ENCODE measurements around the gene ATF4. TPM values are rescaled to one million over a fixed set of nuclear protein-coding genes. Genes with fewer than 3 reads are reported as not detected.

The ATF4 gene
- total and polyA plus RNA-seq, 2 of the 13 experiments (the other 11 are each of a cell fraction or from before 2014, with no cell fraction given) = 486 to 1,297 TPM

DNA sequence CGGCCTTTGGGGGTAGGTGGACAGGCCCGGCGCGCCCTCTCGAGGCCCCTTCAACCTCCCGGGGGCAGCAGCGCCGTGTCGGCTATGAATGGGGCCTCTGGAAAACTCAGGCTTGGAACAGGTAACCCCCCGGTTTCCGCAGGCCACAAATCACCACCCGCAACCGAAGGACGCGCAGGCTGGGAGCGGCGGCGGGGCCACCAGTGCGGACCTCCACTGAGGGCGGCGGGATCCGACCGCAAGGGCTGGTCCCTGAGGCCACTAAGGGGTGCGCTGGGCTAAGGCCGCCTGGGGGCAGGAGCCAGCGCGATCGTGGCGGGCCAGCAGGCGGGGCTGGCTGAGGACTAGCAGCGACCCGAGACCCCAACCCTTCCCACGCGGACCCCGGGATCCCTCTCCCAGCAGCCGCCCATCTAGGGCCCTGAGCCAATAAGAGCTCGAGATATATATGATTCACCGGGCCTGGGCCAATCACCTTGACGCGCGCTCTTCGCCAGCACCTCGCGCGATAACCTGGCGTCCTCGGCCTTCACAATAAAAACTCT, 609 bp upstream of the ATF4 start (continued):
- TF ChIP-seq MXD4 (CRISPR knock-in tag; IDR thresholded peaks at IDR 0.05) (no peak), PRMT3 (CRISPR knock-in tag; IDR thresholded peaks at IDR 0.05; ENCODE audit: borderline replicate concordance, low read depth) (no peak), SMAD3 (CRISPR knock-in tag; IDR thresholded peaks at IDR 0.05) (no peak), FOXK2 (IDR thresholded peaks at IDR 0.05) (no peak), TCF7 (IDR thresholded peaks at IDR 0.05; ENCODE audit: low read depth) (no peak), ZNF703 (CRISPR knock-in tag; IDR thresholded peaks at IDR 0.05; ENCODE audit: borderline replicate concordance) (no peak), SYNCRIP (IDR thresholded peaks at IDR 0.05; ENCODE audit: insufficient read depth, low read depth, low read length) (no peak), POLR2AphosphoS5 (IDR thresholded peaks at IDR 0.05; ENCODE audit: low read depth, low read length) (peak; percentile 82), ZFP90 (CRISPR knock-in tag; IDR thresholded peaks at IDR 0.05; ENCODE audit: borderline replicate concordance) (no peak), SMARCE1 (IDR thresholded peaks at IDR 0.05; ENCODE audit: borderline replicate concordance) (no peak), ZSCAN22 (CRISPR knock-in tag; IDR thresholded peaks at IDR 0.05) (no peak), ZNF558 (CRISPR knock-in tag; IDR thresholded peaks at IDR 0.05; ENCODE audit: borderline replicate concordance) (no peak), ATF7 (IDR thresholded peaks at IDR 0.05) (no peak), ATF7 (CRISPR knock-in tag; IDR thresholded peaks at IDR 0.05) (no peak), ZBTB3 (CRISPR knock-in tag; IDR thresholded peaks at IDR 0.05; ENCODE audit: borderline replicate concordance, low read depth) (0 out of 2 replicates have a peak, but pooled peaks have one; percentile 7), TMF1 (CRISPR knock-in tag; IDR thresholded peaks at IDR 0.05; ENCODE audit: low read depth) (peak; percentile 80; the same call in 1 of the 2 replicates), PCBP1 (IDR thresholded peaks at IDR 0.05; ENCODE audit: borderline replicate concordance, low read depth, low read length) (no peak), ZNF317 (CRISPR knock-in tag; IDR thresholded peaks at IDR 0.05) (peak; percentile 72)
- TF ChIP-seq, protein P1, sequence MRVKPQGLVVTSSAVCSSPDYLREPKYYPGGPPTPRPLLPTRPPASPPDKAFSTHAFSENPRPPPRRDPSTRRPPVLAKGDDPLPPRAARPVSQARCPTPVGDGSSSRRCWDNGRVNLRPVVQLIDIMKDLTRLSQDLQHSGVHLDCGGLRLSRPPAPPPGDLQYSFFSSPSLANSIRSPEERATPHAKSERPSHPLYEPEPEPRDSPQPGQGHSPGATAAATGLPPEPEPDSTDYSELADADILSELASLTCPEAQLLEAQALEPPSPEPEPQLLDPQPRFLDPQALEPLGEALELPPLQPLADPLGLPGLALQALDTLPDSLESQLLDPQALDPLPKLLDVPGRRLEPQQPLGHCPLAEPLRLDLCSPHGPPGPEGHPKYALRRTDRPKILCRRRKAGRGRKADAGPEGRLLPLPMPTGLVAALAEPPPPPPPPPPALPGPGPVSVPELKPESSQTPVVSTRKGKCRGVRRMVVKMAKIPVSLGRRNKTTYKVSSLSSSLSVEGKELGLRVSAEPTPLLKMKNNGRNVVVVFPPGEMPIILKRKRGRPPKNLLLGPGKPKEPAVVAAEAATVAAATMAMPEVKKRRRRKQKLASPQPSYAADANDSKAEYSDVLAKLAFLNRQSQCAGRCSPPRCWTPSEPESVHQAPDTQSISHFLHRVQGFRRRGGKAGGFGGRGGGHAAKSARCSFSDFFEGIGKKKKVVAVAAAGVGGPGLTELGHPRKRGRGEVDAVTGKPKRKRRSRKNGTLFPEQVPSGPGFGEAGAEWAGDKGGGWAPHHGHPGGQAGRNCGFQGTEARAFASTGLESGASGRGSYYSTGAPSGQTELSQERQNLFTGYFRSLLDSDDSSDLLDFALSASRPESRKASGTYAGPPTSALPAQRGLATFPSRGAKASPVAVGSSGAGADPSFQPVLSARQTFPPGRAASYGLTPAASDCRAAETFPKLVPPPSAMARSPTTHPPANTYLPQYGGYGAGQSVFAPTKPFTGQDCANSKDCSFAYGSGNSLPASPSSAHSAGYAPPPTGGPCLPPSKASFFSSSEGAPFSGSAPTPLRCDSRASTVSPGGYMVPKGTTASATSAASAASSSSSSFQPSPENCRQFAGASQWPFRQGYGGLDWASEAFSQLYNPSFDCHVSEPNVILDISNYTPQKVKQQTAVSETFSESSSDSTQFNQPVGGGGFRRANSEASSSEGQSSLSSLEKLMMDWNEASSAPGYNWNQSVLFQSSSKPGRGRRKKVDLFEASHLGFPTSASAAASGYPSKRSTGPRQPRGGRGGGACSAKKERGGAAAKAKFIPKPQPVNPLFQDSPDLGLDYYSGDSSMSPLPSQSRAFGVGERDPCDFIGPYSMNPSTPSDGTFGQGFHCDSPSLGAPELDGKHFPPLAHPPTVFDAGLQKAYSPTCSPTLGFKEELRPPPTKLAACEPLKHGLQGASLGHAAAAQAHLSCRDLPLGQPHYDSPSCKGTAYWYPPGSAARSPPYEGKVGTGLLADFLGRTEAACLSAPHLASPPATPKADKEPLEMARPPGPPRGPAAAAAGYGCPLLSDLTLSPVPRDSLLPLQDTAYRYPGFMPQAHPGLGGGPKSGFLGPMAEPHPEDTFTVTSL (CRISPR knock-in tag; IDR thresholded peaks at IDR 0.05; ENCODE audit: borderline replicate concordance) = no peak; the same call in 1 of the 2 replicates
- TF ChIP-seq, protein P2, sequence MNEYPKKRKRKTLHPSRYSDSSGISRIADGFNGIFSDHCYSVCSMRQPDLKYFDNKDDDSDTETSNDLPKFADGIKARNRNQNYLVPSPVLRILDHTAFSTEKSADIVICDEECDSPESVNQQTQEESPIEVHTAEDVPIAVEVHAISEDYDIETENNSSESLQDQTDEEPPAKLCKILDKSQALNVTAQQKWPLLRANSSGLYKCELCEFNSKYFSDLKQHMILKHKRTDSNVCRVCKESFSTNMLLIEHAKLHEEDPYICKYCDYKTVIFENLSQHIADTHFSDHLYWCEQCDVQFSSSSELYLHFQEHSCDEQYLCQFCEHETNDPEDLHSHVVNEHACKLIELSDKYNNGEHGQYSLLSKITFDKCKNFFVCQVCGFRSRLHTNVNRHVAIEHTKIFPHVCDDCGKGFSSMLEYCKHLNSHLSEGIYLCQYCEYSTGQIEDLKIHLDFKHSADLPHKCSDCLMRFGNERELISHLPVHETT (CRISPR knock-in tag; conservative IDR thresholded peaks at IDR 0.05) = no peak; the same call in 1 of the 2 replicates
- TF ChIP-seq, protein P3, sequence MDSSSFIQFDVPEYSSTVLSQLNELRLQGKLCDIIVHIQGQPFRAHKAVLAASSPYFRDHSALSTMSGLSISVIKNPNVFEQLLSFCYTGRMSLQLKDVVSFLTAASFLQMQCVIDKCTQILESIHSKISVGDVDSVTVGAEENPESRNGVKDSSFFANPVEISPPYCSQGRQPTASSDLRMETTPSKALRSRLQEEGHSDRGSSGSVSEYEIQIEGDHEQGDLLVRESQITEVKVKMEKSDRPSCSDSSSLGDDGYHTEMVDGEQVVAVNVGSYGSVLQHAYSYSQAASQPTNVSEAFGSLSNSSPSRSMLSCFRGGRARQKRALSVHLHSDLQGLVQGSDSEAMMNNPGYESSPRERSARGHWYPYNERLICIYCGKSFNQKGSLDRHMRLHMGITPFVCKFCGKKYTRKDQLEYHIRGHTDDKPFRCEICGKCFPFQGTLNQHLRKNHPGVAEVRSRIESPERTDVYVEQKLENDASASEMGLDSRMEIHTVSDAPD (CRISPR knock-in tag; IDR thresholded peaks at IDR 0.05) = no peak
- TF ChIP-seq, protein P4, sequence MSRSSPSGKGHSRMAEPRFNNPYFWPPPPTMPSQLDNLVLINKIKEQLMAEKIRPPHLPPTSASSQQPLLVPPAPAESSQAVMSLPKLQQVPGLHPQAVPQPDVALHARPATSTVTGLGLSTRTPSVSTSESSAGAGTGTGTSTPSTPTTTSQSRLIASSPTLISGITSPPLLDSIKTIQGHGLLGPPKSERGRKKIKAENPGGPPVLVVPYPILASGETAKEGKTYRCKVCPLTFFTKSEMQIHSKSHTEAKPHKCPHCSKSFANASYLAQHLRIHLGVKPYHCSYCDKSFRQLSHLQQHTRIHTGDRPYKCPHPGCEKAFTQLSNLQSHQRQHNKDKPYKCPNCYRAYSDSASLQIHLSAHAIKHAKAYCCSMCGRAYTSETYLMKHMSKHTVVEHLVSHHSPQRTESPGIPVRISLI (CRISPR knock-in tag; IDR thresholded peaks at IDR 0.05; ENCODE audit: borderline replicate concordance) = 0 out of 2 replicates have a peak, but pooled peaks have one; percentile 33

All from HepG2 (cell line).